Heart left ventricle (tissue), 13 donors: ENCODE measurements around the gene NALF2.

Experiments
- CTCF ChIP-seq, 12 donors: fragments of 200-600 bp; sonication (generic) in 4 of 12; IDR thresholded peaks; one replicate each; pipeline versions ENCODE4 v1.5.0 to v1.8.0; 2018 to 2022; ENCODE audit warnings: antibody characterized with exemption in 12 of 12, mild to moderate bottlenecking in 5 of 12
- POLR2A ChIP-seq, 2 donors: fragments of 450-650 bp; IDR thresholded peaks; one replicate each; pipeline ENCODE4 v1.6.1; 2017; ENCODE audit warnings: antibody characterized with exemption in 2 of 2, mild to moderate bottlenecking in 2 of 2, moderate library complexity in 2 of 2
- donor health status: ischemic (EF 13 %, LVEDD 7.1; RV severe dilation, severe dysfunction).
- donor health status: DM: no; HTN: yes; CAD: no.
- donor health status: DM: no; HTN: no; CAD: no.
- donor health status: ischemic (EF 25% LVEDD 6.9; RV normal size, moderate dysfunction).
- donor health status: ischemic (EF 25% LVEDD 5.7; RV mildly dilated, moderate dysfunction).
- donor health status: ischemic (EF 35%, LVEDD 5.7; RV mildly dilated, moderate dysfunction).
- donor health status: nonischemic (EF 11% LVEDD 7.7; RV severe dilation, severe dysfunction).
- donor health status: DM: yes; HTN: yes; CAD: no.
- donor health status: PGD.
- donor health status: ischemic (EF 29% LVEDD 5.4; RV normal size, mild dysfunction).
- donor health status: nonischemic (EF 23%, LVEDD 6.1; RV moderate dilation, normal function).

- TF ChIP-seq CTCF (IDR thresholded peaks at IDR 0.05) = no peak
- no peak for TF ChIP-seq POLR2A (IDR thresholded peaks at IDR 0.05)
Measured at GRCh38 chrX:69541956-69542355, 37.8 kb downstream of the NALF2 start.
